Psoas muscle (tissue), 8 donors: ENCODE results near the gene NPLOC4. TPM values are rescaled to one million over a fixed set of nuclear protein-coding genes. Genes with fewer than 3 reads are reported as not detected.

Experiments used
- ATAC-seq, 4 donors: fragments of 200-7000 bp; cut with Tn5 transposase; one replicate each; pipeline ENCODE4 v1.9.1; 2020; ENCODE audit warnings: moderate library complexity in 3 of 4, mild to moderate bottlenecking in 2 of 4
- DNase-seq, 2 donors: peaks; one replicate each; pipeline ENCODE4 v3.0.0-alpha.2; 2020
- H3K27ac ChIP-seq: fragments of 200-600 bp; one replicate; pipeline ENCODE4 v1.8.0; 2022
- H3K27me3 ChIP-seq, 3 donors: fragments of 200-600 bp in 1 of 3; one replicate each; pipeline versions ENCODE4 v1.6.1 to v1.8.0; 2013 to 2022; ENCODE audit warnings: low read length in 2 of 3, mild to moderate bottlenecking in 2 of 3, moderate library complexity in 1 of 3; ENCODE audit not compliant: insufficient read depth in 3 of 3
- H3K36me3 ChIP-seq, 2 donors: fragments of 200-600 bp in 1 of 2; one replicate each; pipeline versions ENCODE4 v1.6.1 to v1.8.0; 2013 to 2022; ENCODE audit warnings: low read depth in 1 of 2, mild to moderate bottlenecking in 1 of 2, moderate library complexity in 1 of 2; ENCODE audit not compliant: insufficient read depth in 1 of 2
- H3K4me1 ChIP-seq: fragments of 200-600 bp; one replicate; pipeline ENCODE4 v1.8.0; 2022
- H3K4me3 ChIP-seq: fragments of 200-600 bp; one replicate; pipeline ENCODE4 v1.8.0; 2022; ENCODE audit warnings: mild to moderate bottlenecking
- H3K9me3 ChIP-seq: fragments of 200-600 bp; one replicate; pipeline ENCODE4 v1.8.0; 2022
- CTCF ChIP-seq: fragments of 200-600 bp; IDR thresholded peaks from one replicate; pipeline ENCODE4 v1.8.0; 2022; ENCODE audit warnings: antibody characterized with exemption
- WGBS, 3 donors: extraction: QIAGEN DNeasy Blood & Tissue Kit; methylation state at CpG; one replicate each; pipeline versions ENCODE4 v1.1.6 to v1.1.7; 2013; 5-methylcytosine and 5-hydroxymethylcytosine counted together
- intact Hi-C, 2 donors: fragments of 100-400 bp; cut with DNase I; formaldehyde crosslinking; loops; one replicate each; pipeline versions ENCODE4 v1.11.0 to v1.14.2; 2022
- polyA plus RNA-seq, 3 donors: library from polyadenylated mRNA; stranded (reverse); fragments of 200-250 nt; gene quantifications; one replicate each; pipeline ENCODE4 v1.2.3, GENCODE V29; 2013
- total RNA-seq, 4 donors: library from RNA; stranded (reverse); fragmentation: NEBNext Ultra II Directional in 2 of 4; extraction: Animal tissue kit (Norgen Biotek cat#: 25700) in 2 of 4; gene quantifications; one replicate each; pipeline versions ENCODE4 v1.2.1 to v1.2.4, GENCODE V29; 2021 to 2023
- donor health status: healthy with polysubstance abuse.
- donor health status: DM: no; HTN: no; CAD: no; lungs with moderate emphysema.
- donor health status: Bipolar disorder and iron deficiency.
- donor health status: healthy.
- donor health status: DM: yes; HTN: yes; CAD: no.
- donor health status: DM: no; HTN: no; CAD: no.
- donor health status: DM: no; HTN: no; CAD: no.
- donor health status: DM: yes; HTN: yes; CAD: no.

NPLOC4 gene
- total and polyA plus RNA-seq, 7 donors, result 87.3 to 414 (median 204) TPM

GRCh38 chr17:81536299-81537290 is 100.3 kb downstream of the NPLOC4 start:
- Histone ChIP-seq H3K36me3 (peaks cover 5 to 22% of the 10 kb centered on the region in 2 donors), H3K9me3 (no peaks in the 10 kb centered on the region), H3K27me3 (peaks cover 0 to 37% (median 11%) of the 10 kb centered on the region in 3 donors), H3K4me1 (peaks cover 15% of the 10 kb centered on the region), H3K27ac (no peak overlapping the region), H3K4me3 (no peak overlapping the region)
- TF ChIP-seq CTCF, result no peak
- peak in 1 of 4 donors; percentile 4 for ATAC-seq
- no peak for DNase-seq
- intact Hi-C loops, result loop anchor here (2.0 to 10.0 kb wide), 3 partner anchors 284 to 394 kb away; no protein-coding TSS in a partner anchor
- WGBS, 3 donors, result 12 to 13% (median 12%) methylated on average over 78 to 89 of the region's 89 CpGs

GRCh38 chr17:81535480-81536298 is 101.2 kb downstream of the NPLOC4 start:
- H3K27me3 ChIP-seq, result peaks cover 0 to 37% (median 11%) of the 10 kb centered on the region in 3 donors
- intact Hi-C loops, result loop anchor here (2.0 to 10.0 kb wide), 3 partner anchors 283 to 393 kb away; no protein-coding TSS in a partner anchor
- DNase-seq (no peak), ATAC-seq (no peak)
- no peak overlapping the region for H3K27ac ChIP-seq
- peaks cover 4 to 12% of the 10 kb centered on the region in 2 donors for H3K36me3 ChIP-seq
- H3K9me3 ChIP-seq, result no peaks in the 10 kb centered on the region
- peaks cover 15% of the 10 kb centered on the region for H3K4me1 ChIP-seq
- 51 to 66% (median 58%) methylated on average over 13 of the region's 13 CpGs for WGBS, 3 donors
- no peak for TF ChIP-seq CTCF
- no peak overlapping the region for H3K4me3 ChIP-seq

- H3K4me1 ChIP-seq, result peaks cover 15% of the 10 kb centered on the region
- intact Hi-C loops, result loop anchor here (5.0 to 10.0 kb wide), 2 partner anchors 390 to 393 kb away; no protein-coding TSS in a partner anchor
- no peak for TF ChIP-seq CTCF
- H3K9me3 ChIP-seq, result no peaks in the 10 kb centered on the region
- DNase-seq (no peak), ATAC-seq (no peak)
- H3K4me3 ChIP-seq, result no peak overlapping the region
- H3K27ac ChIP-seq, result no peak overlapping the region
- 71 to 82% (median 74%) methylated on average over 3 to 5 of the region's 5 CpGs for WGBS, 3 donors
- peaks cover 0 to 37% (median 11%) of the 10 kb centered on the region in 3 donors for H3K27me3 ChIP-seq
- peaks cover 0 to 5% of the 10 kb centered on the region in 2 donors for H3K36me3 ChIP-seq
These were observed 101.9 kb downstream of the NPLOC4 start for GRCh38 chr17:81535007-81535328.

- TF ChIP-seq CTCF, result no peak
- Histone ChIP-seq H3K4me1 (peaks cover 15% of the 10 kb centered on the region), H3K4me3 (no peak overlapping the region), H3K36me3 (peaks cover 0 to under 1% of the 10 kb centered on the region in 2 donors), H3K27ac (no peak overlapping the region), H3K9me3 (no peaks in the 10 kb centered on the region), H3K27me3 (peaks cover 0 to 39% (median 11%) of the 10 kb centered on the region in 3 donors)
- intact Hi-C loops, result loop anchor here (5.0 to 10.0 kb wide), 2 partner anchors 390 to 392 kb away; no protein-coding TSS in a partner anchor
- no peak for ATAC-seq
- no peak for DNase-seq
- WGBS, 3 donors, result 31 to 57% (median 34%) methylated on average over 6 of the region's 6 CpGs
These were observed 102.5 kb downstream of the NPLOC4 start for GRCh38 chr17:81534157-81535006.
